Ovary (tissue), 3 donors: ENCODE measurements around the gene LTBP4.

Source experiments
- POLR2A ChIP-seq: fragments of 450-650 bp; IDR thresholded peaks from one replicate; pipeline ENCODE4 v1.6.1; 2017; ENCODE audit warnings: antibody characterized with exemption, mild to moderate bottlenecking, moderate library complexity
- TF ChIP-seq, protein P1 (sequence below), 3 donors: fragments of 450-650 bp in 2 of 3; fragments of 200-600 bp in 1 of 3; IDR thresholded peaks; one replicate each; pipeline versions ENCODE4 v1.5.1 to v1.8.0; 2016 to 2022; ENCODE audit warnings: antibody characterized with exemption in 3 of 3, mild to moderate bottlenecking in 1 of 3
- donor health status: DM: no; HTN: no; CAD: no.

DNA sequence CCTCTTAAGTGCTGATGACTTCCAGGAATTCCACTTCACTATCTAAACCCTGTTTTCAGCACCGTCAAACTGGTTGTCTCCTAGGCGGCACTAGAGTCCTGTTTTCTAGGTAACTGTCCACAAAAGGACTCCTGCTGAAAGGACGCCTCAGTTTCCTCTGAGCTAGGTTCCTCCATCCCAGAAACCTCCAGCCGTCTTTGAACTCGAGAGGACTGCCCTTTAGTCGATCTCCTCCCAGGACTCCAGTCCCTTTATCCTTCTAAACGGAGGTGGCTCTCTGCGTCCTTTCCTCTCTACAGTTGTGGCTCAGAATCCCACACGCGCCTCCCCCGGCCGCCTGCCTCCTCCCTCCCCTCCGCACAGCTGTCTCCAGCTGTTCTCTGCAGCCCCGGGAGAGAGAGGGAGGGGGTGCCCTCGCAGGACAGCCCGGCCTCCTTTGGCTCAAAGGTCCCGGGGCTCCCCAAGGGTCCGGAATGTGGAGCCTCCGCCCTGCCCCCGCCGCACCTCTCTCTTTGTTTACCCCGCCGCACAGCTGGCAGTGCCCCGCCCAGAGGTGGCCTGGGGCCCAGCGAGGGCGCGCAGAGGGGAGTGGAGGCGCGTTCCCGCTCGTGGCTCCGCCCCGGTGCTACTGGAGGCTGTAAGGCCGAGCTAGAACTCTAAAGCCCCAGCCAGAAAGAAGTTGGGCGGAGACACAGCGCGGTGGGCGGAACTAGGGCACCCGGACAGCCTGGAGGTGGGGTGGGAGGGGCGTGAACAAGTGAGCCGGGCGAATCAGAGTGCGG, 2.4 kb downstream of the LTBP4 start:
- TF ChIP-seq, protein P1, sequence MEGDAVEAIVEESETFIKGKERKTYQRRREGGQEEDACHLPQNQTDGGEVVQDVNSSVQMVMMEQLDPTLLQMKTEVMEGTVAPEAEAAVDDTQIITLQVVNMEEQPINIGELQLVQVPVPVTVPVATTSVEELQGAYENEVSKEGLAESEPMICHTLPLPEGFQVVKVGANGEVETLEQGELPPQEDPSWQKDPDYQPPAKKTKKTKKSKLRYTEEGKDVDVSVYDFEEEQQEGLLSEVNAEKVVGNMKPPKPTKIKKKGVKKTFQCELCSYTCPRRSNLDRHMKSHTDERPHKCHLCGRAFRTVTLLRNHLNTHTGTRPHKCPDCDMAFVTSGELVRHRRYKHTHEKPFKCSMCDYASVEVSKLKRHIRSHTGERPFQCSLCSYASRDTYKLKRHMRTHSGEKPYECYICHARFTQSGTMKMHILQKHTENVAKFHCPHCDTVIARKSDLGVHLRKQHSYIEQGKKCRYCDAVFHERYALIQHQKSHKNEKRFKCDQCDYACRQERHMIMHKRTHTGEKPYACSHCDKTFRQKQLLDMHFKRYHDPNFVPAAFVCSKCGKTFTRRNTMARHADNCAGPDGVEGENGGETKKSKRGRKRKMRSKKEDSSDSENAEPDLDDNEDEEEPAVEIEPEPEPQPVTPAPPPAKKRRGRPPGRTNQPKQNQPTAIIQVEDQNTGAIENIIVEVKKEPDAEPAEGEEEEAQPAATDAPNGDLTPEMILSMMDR (IDR thresholded peaks at IDR 0.05): peak in 1 of 3 donors; percentile 28
- TF ChIP-seq POLR2A: peak; percentile 59
